Mucosa of rectum (tissue), 2 donors: ENCODE measurements around the gene CABP4.

Experiments used
- H3K27ac ChIP-seq, 2 donors: one replicate each; pipeline ENCODE4 v1.7.0; 2013; ENCODE audit warnings: inconsistent platforms in 2 of 2, low read depth in 2 of 2, low read length in 2 of 2
- H3K27me3 ChIP-seq, 2 donors: one replicate each; pipeline ENCODE4 v1.7.0; 2013; ENCODE audit warnings: low read length in 2 of 2; ENCODE audit not compliant: control insufficient read depth in 2 of 2, insufficient read depth in 2 of 2
- H3K36me3 ChIP-seq, 2 donors: one replicate each; pipeline ENCODE4 v1.7.0; 2013; ENCODE audit warnings: low read length in 2 of 2; ENCODE audit not compliant: control insufficient read depth in 2 of 2, insufficient read depth in 2 of 2
- H3K4me1 ChIP-seq, 2 donors: one replicate each; pipeline ENCODE4 v1.7.0; 2013; ENCODE audit warnings: low read length in 2 of 2, mild to moderate bottlenecking in 1 of 2; ENCODE audit not compliant: control insufficient read depth in 2 of 2, insufficient read depth in 2 of 2
- H3K4me3 ChIP-seq, 2 donors: one replicate each; pipeline ENCODE4 v1.7.0; 2013; ENCODE audit warnings: low read length in 2 of 2
- H3K9ac ChIP-seq, 2 donors: one replicate each; pipeline ENCODE4 v1.7.0; 2013; ENCODE audit warnings: low read length in 2 of 2, low read depth in 1 of 2, mild to moderate bottlenecking in 1 of 2
- H3K9me3 ChIP-seq, 2 donors: one replicate each; pipeline ENCODE4 v1.7.0; 2013; ENCODE audit warnings: low read length in 2 of 2; ENCODE audit not compliant: control insufficient read depth in 2 of 2
- donor health status: healthy.
- donor health status: Normal muscosa, but diverticular disease.

Gene CABP4

DNA sequence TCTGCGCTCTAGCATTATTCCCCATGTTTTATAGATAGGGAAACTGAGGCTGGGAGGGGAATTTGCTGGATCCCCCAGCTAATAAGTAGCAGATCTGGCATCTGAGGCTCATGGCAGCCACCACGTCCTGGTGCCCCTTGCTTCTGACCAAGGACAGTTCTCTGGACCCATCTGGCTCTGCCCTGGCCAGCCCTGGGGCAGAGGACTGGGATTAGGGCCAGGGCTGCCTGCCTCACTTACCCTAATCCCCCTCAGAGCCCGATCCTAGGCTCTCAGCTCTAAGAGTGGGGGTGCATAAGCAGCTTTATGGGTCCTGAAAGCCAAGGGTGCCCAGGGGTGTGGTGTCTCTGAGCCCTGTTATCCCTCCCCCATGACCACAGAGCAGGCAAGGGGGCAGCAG, at the start of gene CABP4:
Gene CABP4 (plus strand): TSS at position 301 of the 400 bp plus-strand sequence. CDS start 70 bp downstream, at position 371.
- H3K36me3 ChIP-seq: no peaks in the 10 kb centered on the region
- H3K27ac ChIP-seq: no peak within 1 kb of the TSS
- no peak within 1 kb of the TSS for H3K4me3 ChIP-seq
- no peak within 1 kb of the TSS for H3K9ac ChIP-seq
- H3K9me3 ChIP-seq: no peaks in the 10 kb centered on the region
- no peaks in the 10 kb centered on the region for H3K4me1 ChIP-seq
- H3K27me3 ChIP-seq: no peaks in the 10 kb centered on the region

DNA sequence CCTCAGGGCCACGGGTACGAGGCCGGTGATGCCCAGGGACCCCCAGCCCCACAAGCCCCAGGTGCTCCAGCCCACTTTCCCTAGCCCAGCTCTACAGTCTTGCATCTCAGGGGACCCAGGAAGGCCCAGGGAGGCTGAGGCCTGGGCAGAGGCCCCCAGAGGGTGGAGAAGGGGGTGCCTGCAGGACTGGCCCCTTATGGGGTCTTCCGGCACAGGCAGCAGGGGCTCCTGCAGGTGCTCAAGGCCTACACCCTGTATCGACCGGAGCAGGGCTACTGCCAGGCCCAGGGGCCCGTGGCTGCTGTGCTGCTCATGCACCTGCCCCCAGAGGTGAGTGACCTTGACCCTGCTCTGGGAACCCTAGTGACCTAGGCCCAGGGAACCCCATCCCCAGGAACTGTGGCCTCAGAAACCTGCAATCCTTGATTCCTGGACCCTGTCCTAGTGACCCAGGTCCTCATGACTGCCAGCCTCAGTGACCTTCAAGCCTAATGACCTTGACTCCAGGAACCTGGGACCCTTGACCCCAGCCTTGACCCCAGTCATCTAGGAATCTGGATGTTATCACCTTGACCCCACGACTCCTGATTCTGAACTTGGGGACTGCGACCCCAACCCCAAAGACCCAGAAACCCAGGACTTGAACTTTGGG, 49.3 kb upstream of the CABP4 start:
- peaks cover 16 to 29% of the 10 kb centered on the region in 2 donors for H3K4me1 ChIP-seq
- peak overlapping the region in 1 of 2 donors; percentile 26 for H3K4me3 ChIP-seq

DNA sequence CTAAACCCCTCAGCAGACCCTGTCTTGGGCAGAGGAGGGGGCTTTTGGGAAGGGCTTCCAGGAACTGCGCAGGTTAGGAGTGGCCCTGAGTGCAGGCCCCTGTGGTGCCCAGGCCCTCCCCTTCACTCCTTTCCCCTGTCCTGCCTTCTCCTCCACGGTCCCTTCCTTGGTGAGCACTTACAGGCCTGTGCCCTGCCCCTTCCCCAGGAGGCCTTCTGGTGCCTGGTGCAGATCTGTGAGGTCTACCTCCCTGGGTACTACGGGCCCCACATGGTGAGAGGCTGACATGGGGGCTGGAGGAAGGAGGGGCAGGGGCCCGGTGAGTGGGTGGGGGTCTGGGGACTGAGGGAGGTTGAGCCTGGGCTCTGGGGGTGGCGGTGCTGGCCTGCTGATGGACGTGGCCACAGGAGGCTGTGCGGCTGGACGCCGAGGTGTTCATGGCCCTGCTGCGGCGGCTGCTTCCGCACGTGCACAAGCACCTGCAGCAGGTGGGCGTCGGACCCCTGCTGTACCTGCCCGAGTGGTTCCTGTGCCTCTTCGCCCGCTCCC, 48.7 kb upstream of the CABP4 start:
- Histone ChIP-seq H3K36me3 (no peaks in the 10 kb centered on the region), H3K27me3 (peaks cover 2 to 3% of the 10 kb centered on the region in 2 donors), H3K4me1 (peaks cover 12 to 28% of the 10 kb centered on the region in 2 donors), H3K9me3 (no peaks in the 10 kb centered on the region), H3K27ac (peak overlapping the region in 1 of 2 donors; percentile 38), H3K4me3 (peak overlapping the region in 1 of 2 donors; percentile 5), H3K9ac (no peak overlapping the region)

More for the DNA sequence above, 49.3 kb upstream of the CABP4 start:
- Histone ChIP-seq H3K36me3 (no peaks in the 10 kb centered on the region), H3K9ac (no peak overlapping the region), H3K27ac (no peak overlapping the region), H3K9me3 (no peaks in the 10 kb centered on the region), H3K27me3 (peaks cover 0 to under 1% of the 10 kb centered on the region in 2 donors)

DNA sequence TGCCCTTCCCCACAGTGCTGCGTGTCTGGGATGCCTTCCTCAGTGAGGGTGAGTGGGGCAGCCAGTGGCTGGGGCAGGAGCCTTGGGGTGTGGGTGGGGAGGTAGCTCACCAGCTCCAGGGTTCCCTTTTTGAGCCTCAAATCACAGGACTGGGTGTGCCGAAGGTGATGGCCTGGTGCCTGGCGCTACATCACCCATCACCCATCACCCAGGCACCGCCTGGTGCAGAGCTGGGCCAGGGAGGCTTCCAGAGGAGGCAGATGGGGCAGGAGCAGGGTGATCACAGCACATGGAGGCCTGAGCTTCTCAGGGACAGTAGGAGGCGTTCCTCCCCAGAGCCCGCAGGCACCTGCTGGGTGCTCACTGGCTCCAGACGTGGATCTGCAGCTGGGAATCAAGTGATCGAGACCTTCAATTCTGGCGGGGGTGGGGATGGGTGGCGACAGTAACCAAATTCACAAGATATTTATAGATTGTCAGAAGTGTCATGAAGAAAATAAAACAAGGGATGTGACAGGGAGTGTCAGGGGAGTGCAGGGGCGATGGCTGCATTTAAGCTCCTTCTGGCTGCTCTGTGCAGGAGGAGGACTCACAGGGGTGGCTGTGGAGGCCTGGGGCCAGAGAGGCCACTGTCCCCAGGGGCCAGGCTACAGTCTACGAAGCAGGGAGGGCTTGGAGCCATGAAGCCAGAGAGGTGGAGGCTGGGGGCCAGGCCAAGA, 48.0 kb upstream of the CABP4 start:
- Histone ChIP-seq H3K9me3 (no peaks in the 10 kb centered on the region), H3K36me3 (no peaks in the 10 kb centered on the region), H3K27me3 (peaks cover 2 to 9% of the 10 kb centered on the region in 2 donors), H3K9ac (no peak overlapping the region), H3K4me1 (peaks cover 10 to 28% of the 10 kb centered on the region in 2 donors), H3K4me3 (no peak overlapping the region), H3K27ac (peak overlapping the region in 1 of 2 donors; percentile 38)

- H3K36me3 ChIP-seq: no peaks in the 10 kb centered on the region
- H3K27me3 ChIP-seq: peaks cover 2 to 15% of the 10 kb centered on the region in 2 donors
- H3K4me3 ChIP-seq: no peak overlapping the region
- H3K27ac ChIP-seq: peak overlapping the region in 1 of 2 donors; percentile 79
- peaks cover 7 to 26% of the 10 kb centered on the region in 2 donors for H3K4me1 ChIP-seq
- peak overlapping the region in 1 of 2 donors; percentile 1 for H3K9ac ChIP-seq
- no peaks in the 10 kb centered on the region for H3K9me3 ChIP-seq
These were observed 47.4 kb upstream of the CABP4 start for GRCh38 chr11:67407688-67408163.

GRCh38 chr11:67408437-67409200, 46.5 kb upstream of the CABP4 start:
- Histone ChIP-seq H3K4me3 (peak overlapping the region in 1 of 2 donors; percentile 20), H3K27me3 (peaks cover 2 to 18% of the 10 kb centered on the region in 2 donors), H3K36me3 (no peaks in the 10 kb centered on the region), H3K4me1 (peaks cover 7 to 26% of the 10 kb centered on the region in 2 donors), H3K27ac (peak overlapping the region in 1 of 2 donors; percentile 79), H3K9ac (peak overlapping the region in 1 of 2 donors; percentile 47), H3K9me3 (no peaks in the 10 kb centered on the region)

DNA sequence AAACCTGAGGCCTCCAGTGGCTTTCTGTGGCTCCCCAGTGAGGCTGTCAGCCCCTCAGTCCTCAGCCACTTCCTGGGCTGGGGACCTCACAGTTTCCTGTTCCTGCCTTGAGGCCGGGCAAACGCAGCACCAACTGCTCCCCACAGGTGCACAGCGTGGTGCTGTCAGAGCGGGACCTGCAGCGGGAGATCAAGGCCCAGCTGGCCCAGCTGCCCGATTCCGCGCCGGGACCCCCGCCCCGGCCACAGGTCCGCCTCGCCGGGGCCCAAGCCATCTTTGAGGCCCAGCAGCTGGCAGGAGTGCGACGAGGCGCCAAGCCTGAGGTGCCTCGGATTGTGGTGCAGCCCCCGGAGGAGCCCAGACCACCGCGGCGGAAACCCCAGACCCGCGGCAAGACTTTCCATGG, 45.9 kb upstream of the CABP4 start:
- Histone ChIP-seq H3K36me3 (no peaks in the 10 kb centered on the region), H3K9ac (peak overlapping the region in 1 of 2 donors; percentile 42), H3K4me3 (peak overlapping the region; percentile 17 to 44), H3K4me1 (peaks cover 7 to 26% of the 10 kb centered on the region in 2 donors), H3K27me3 (peaks cover 2 to 18% of the 10 kb centered on the region in 2 donors), H3K27ac (peak overlapping the region; percentile 57 to 85), H3K9me3 (no peaks in the 10 kb centered on the region)

- H3K9ac ChIP-seq: peak overlapping the region; percentile 42 to 47
- peak overlapping the region; percentile 57 to 85 for H3K27ac ChIP-seq
These were observed 45.3 kb upstream of the CABP4 start for GRCh38 chr11:67409781-67410368.

GRCh38 chr11:67410369-67410831, 44.8 kb upstream of the CABP4 start:
- H3K4me3 ChIP-seq: peak overlapping the region; percentile 11 to 13
- no peaks in the 10 kb centered on the region for H3K9me3 ChIP-seq
- H3K27ac ChIP-seq: peak overlapping the region in 1 of 2 donors; percentile 85
- peaks cover 2 to 18% of the 10 kb centered on the region in 2 donors for H3K27me3 ChIP-seq
- no peak overlapping the region for H3K9ac ChIP-seq
- no peaks in the 10 kb centered on the region for H3K36me3 ChIP-seq
- H3K4me1 ChIP-seq: peaks cover 12 to 30% of the 10 kb centered on the region in 2 donors

More at GRCh38 chr11:67409781-67410368, 45.3 kb upstream of the CABP4 start:
- H3K4me3 ChIP-seq: peak overlapping the region; percentile 17 to 44
- H3K36me3 ChIP-seq: no peaks in the 10 kb centered on the region
- peaks cover 2 to 18% of the 10 kb centered on the region in 2 donors for H3K27me3 ChIP-seq
- H3K9me3 ChIP-seq: no peaks in the 10 kb centered on the region
- H3K4me1 ChIP-seq: peaks cover 7 to 27% of the 10 kb centered on the region in 2 donors
